SK-N-MC (cell line): ENCODE results near the gene TMEM236.

Experiments
- EZH2 ChIP-seq: fragments of 200-600 bp; sonication (generic); IDR thresholded peaks from one replicate; pipeline ENCODE4 v1.6.1; 2017; ENCODE audit warnings: antibody characterized with exemption
- POLR2AphosphoS5 ChIP-seq: IDR thresholded peaks from 2 replicates; pipeline ENCODE4 v1.6.1; 2012; ENCODE audit warnings: mild to moderate bottlenecking, low read depth, low read length, borderline replicate concordance

- TF ChIP-seq POLR2AphosphoS5 (no peak), EZH2 (no peak)
Observed at GRCh38 chr10:17730667-17731066, 21.3 kb upstream of the TMEM236 start.
